Tibial artery (tissue), 4 donors: ENCODE data around the gene CD84.

Experiments
- DNase-seq, 2 donors: peaks; one replicate each; pipeline ENCODE4 v3.0.0-alpha.2; 2019
- H3K27ac ChIP-seq, 2 donors: fragments of 200-600 bp; sonication (generic) in 1 of 2; 1 replicate in 1 of 2; 2 replicates in 1 of 2; pipeline ENCODE4 v1.5.1; 2018 to 2019; ENCODE audit warnings: mild to moderate bottlenecking in 1 of 2
- H3K27me3 ChIP-seq, 2 donors: fragments of 200-600 bp; sonication (generic) in 1 of 2; one replicate each; pipeline versions ENCODE4 v1.5.1 to v1.6.0; 2016 to 2019
- H3K36me3 ChIP-seq, 3 donors: fragments of 200-600 bp; sonication (generic) in 2 of 3; one replicate each; pipeline ENCODE4 v1.5.1; 2016 to 2019; ENCODE audit warnings: mild to moderate bottlenecking in 2 of 3
- H3K4me1 ChIP-seq, 4 donors: fragments of 200-600 bp; sonication (generic) in 2 of 4; 1 replicate in 3 of 4; 2 replicates in 1 of 4; pipeline ENCODE4 v1.5.1; 2016 to 2019
- H3K4me3 ChIP-seq, 2 donors: fragments of 200-600 bp; sonication (generic) in 1 of 2; 1 replicate in 1 of 2; 2 replicates in 1 of 2; pipeline ENCODE4 v1.5.1; 2018 to 2019; ENCODE audit warnings: mild to moderate bottlenecking in 2 of 2
- H3K9me3 ChIP-seq, 3 donors: fragments of 200-600 bp; sonication (generic) in 1 of 3; one replicate each; pipeline ENCODE4 v1.5.1; 2016 to 2019
- CTCF ChIP-seq, 2 experiments: fragments of 200-600 bp in 1 of 2; fragments of 450-650 bp in 1 of 2; IDR thresholded peaks; one replicate each; pipeline ENCODE4 v1.5.1; 2017 to 2019; ENCODE audit warnings: antibody characterized with exemption in 2 of 2, mild to moderate bottlenecking in 1 of 2, moderate library complexity in 1 of 2
- intact Hi-C: fragments of 100-400 bp; cut with DNase I; formaldehyde crosslinking; loops from one replicate; pipeline ENCODE4 v1.15.0; 2023; ENCODE audit warnings: low total_unique reads

The CD84 gene

GRCh38 chr1:160615660-160616059 is 36.4 kb upstream of the CD84 start:
- no peak for DNase-seq
- no peaks in the 10 kb centered on the region for H3K4me1 ChIP-seq
- H3K4me3 ChIP-seq: no peak overlapping the region
- no peak for TF ChIP-seq CTCF (IDR thresholded peaks at IDR 0.05)
- no peak overlapping the region for H3K27ac ChIP-seq
- H3K36me3 ChIP-seq: no peaks in the 10 kb centered on the region
- H3K9me3 ChIP-seq: no peaks in the 10 kb centered on the region
- intact Hi-C loops: no loop called here
- H3K27me3 ChIP-seq: no peaks in the 10 kb centered on the region

GRCh38 chr1:160614410-160614809 is 35.1 kb upstream of the CD84 start:
- Histone ChIP-seq H3K27ac (no peak overlapping the region), H3K4me1 (no peaks in the 10 kb centered on the region), H3K36me3 (no peaks in the 10 kb centered on the region), H3K4me3 (no peak overlapping the region), H3K9me3 (no peaks in the 10 kb centered on the region), H3K27me3 (no peaks in the 10 kb centered on the region)
- no peak for DNase-seq
- no peak for TF ChIP-seq CTCF (IDR thresholded peaks at IDR 0.05)
- intact Hi-C loops: no loop called here

- no peak for TF ChIP-seq CTCF (IDR thresholded peaks at IDR 0.05)
- Histone ChIP-seq H3K4me3 (no peak overlapping the region), H3K36me3 (no peaks in the 10 kb centered on the region), H3K27me3 (peaks cover 0 to 3% of the 10 kb centered on the region in 2 donors), H3K27ac (no peak overlapping the region), H3K4me1 (no peaks in the 10 kb centered on the region), H3K9me3 (no peaks in the 10 kb centered on the region)
- intact Hi-C loops: no loop called here
- no peak for DNase-seq
Measured at GRCh38 chr1:160612613-160613218, 33.4 kb upstream of the CD84 start.

- no peaks in the 10 kb centered on the region for H3K9me3 ChIP-seq
- DNase-seq: no peak
- H3K27ac ChIP-seq: no peak overlapping the region
- peaks cover 0 to 3% of the 10 kb centered on the region in 2 donors for H3K27me3 ChIP-seq
- no peak for TF ChIP-seq CTCF (IDR thresholded peaks at IDR 0.05)
- intact Hi-C loops: no loop called here
- no peak overlapping the region for H3K4me3 ChIP-seq
- H3K36me3 ChIP-seq: no peaks in the 10 kb centered on the region
- no peaks in the 10 kb centered on the region for H3K4me1 ChIP-seq
Measured at GRCh38 chr1:160610569-160611242, 31.4 kb upstream of the CD84 start.

- Histone ChIP-seq H3K4me1 (no peaks in the 10 kb centered on the region), H3K9me3 (no peaks in the 10 kb centered on the region), H3K36me3 (no peaks in the 10 kb centered on the region), H3K27me3 (peaks cover 0 to 3% of the 10 kb centered on the region in 2 donors), H3K27ac (no peak overlapping the region), H3K4me3 (no peak overlapping the region)
- DNase-seq: no peak
- intact Hi-C loops: no loop called here
- no peak for TF ChIP-seq CTCF (IDR thresholded peaks at IDR 0.05)
Measured at GRCh38 chr1:160608941-160609340, 29.6 kb upstream of the CD84 start.
